Right hindlimb (tissue), 1 donor: ENCODE results near the gene USP50.
"Not testable (repeated sequence)": the region's sequence is repeated elsewhere in the genome, so short reads cannot be mapped to it uniquely, and the experiment has no call there.

ENCODE experiments used
- DNase-seq: peaks from one replicate; pipeline ENCODE4 v3.0.0-alpha.2; 2018

The USP50 gene

GRCh38 chr15:50501815-50502214, 44.7 kb downstream of the USP50 start:
- DNase-seq, result no peak

GRCh38 chr15:50500352-50500751, 46.1 kb downstream of the USP50 start:
- DNase-seq, result no peak

- DNase-seq, result no peak
These were observed 49.8 kb downstream of the USP50 start for GRCh38 chr15:50496692-50497091.

GRCh38 chr15:50494547-50494946, 51.9 kb downstream of the USP50 start:
- not testable (repeated sequence) for DNase-seq

- no peak for DNase-seq
These were observed 52.8 kb downstream of the USP50 start for GRCh38 chr15:50493625-50494024.

GRCh38 chr15:50487287-50487686, 59.2 kb downstream of the USP50 start:
- no peak for DNase-seq

GRCh38 chr15:50485389-50485788, 61.1 kb downstream of the USP50 start:
- DNase-seq, result no peak

GRCh38 chr15:50484781-50485180, 61.7 kb downstream of the USP50 start:
- no peak for DNase-seq

- DNase-seq, result no peak
These were observed 70.3 kb downstream of the USP50 start for GRCh38 chr15:50476143-50476542.

- DNase-seq, result no peak
These were observed 75.4 kb downstream of the USP50 start for GRCh38 chr15:50471072-50471471.

GRCh38 chr15:50463423-50464358, 82.8 kb downstream of the USP50 start:
- DNase-seq, result no peak

- DNase-seq, result no peak
These were observed 87.9 kb downstream of the USP50 start for GRCh38 chr15:50458348-50459112.

- no peak for DNase-seq
These were observed 93.5 kb downstream of the USP50 start for GRCh38 chr15:50452927-50453326.
